HepG2 (cell line): Measurements from ENCODE around the gene TFEB. TPM values are rescaled to one million over a fixed set of nuclear protein-coding genes. Genes with fewer than 3 reads are reported as not detected.

Experiments
- CC2D1A ChIP-seq: sonication (generic); formaldehyde crosslinking; IDR thresholded peaks from 2 replicates; pipeline ENCODE4 v1.8.1; 2023; ENCODE audit warnings: mild to moderate bottlenecking, missing genetic modification reagents
- HNRNPLL ChIP-seq: fragments of 200-400 bp; formaldehyde crosslinking; IDR thresholded peaks from 2 replicates; pipeline ENCODE4 v1.6.1; 2017; ENCODE audit warnings: mild to moderate bottlenecking, low read depth, low read length; ENCODE audit not compliant: poor library complexity, severe bottlenecking
- NFKB2 ChIP-seq: sonication (generic); formaldehyde crosslinking; IDR thresholded peaks from 2 replicates; pipeline ENCODE4 v1.4.0; 2020; ENCODE audit warnings: missing genetic modification reagents, borderline replicate concordance
- PCBP1 ChIP-seq: fragments of 200-400 bp; formaldehyde crosslinking; IDR thresholded peaks from 2 replicates; pipeline ENCODE4 v1.6.1; 2017; ENCODE audit warnings: mild to moderate bottlenecking, low read depth, low read length, borderline replicate concordance
- POLR2A ChIP-seq, 2 experiments: IDR thresholded peaks; 2 replicates each; pipeline ENCODE4 v1.6.1; 2011; ENCODE audit warnings: low read depth in 2 of 2, low read length in 2 of 2, mild to moderate bottlenecking in 1 of 2, moderate library complexity in 1 of 2; ENCODE audit not compliant: insufficient read depth in 1 of 2
- POLR2AphosphoS5 ChIP-seq: IDR thresholded peaks from 2 replicates; pipeline ENCODE4 v1.6.1; 2012; ENCODE audit warnings: low read depth, low read length
- RCOR2 ChIP-seq: IDR thresholded peaks from 2 replicates; pipeline ENCODE4 v1.6.1; 2016; ENCODE audit warnings: missing biosample characterization, missing genetic modification reagents
- SMARCE1 ChIP-seq: fragments of 450-650 bp; IDR thresholded peaks from 2 replicates; pipeline ENCODE4 v1.6.1; 2017; ENCODE audit warnings: borderline replicate concordance
- SOX13 ChIP-seq, 3 experiments: fragments of 450-650 bp in 1 of 3; sonication (generic) in 1 of 3; formaldehyde crosslinking in 1 of 3; IDR thresholded peaks in 2 of 3; conservative IDR thresholded peaks in 1 of 3; 2 replicates each; pipeline versions ENCODE4 v1.5.0 to v1.6.1; 2016 to 2020; ENCODE audit warnings: antibody characterized with exemption in 1 of 3, mild to moderate bottlenecking in 1 of 3, missing compliant biosample characterization in 1 of 3, missing genetic modification reagents in 1 of 3, moderate library complexity in 1 of 3
- TGIF2 ChIP-seq: IDR thresholded peaks from 2 replicates; pipeline ENCODE4 v1.6.1; 2016; ENCODE audit warnings: control low read depth, missing compliant biosample characterization
- TSC22D2 ChIP-seq: sonication (generic); formaldehyde crosslinking; IDR thresholded peaks from 2 replicates; pipeline ENCODE4 v1.5.1; 2020; ENCODE audit warnings: missing genetic modification reagents, mild to moderate bottlenecking, borderline replicate concordance
- ZFAT ChIP-seq: sonication (generic); formaldehyde crosslinking; conservative IDR thresholded peaks from 2 replicates; pipeline ENCODE4 v1.8.1; 2023; ENCODE audit warnings: missing genetic modification reagents, inconsistent platforms
- ZFP62 ChIP-seq: sonication (generic); formaldehyde crosslinking; IDR thresholded peaks from 2 replicates; pipeline ENCODE4 v1.4.0; 2020; ENCODE audit warnings: missing genetic modification reagents
- ZNF230 ChIP-seq: sonication (generic); formaldehyde crosslinking; IDR thresholded peaks from 2 replicates; pipeline ENCODE4 v1.4.0; 2020; ENCODE audit warnings: mild to moderate bottlenecking, missing genetic modification reagents
- ZNF33B ChIP-seq: sonication (generic); formaldehyde crosslinking; IDR thresholded peaks from 2 replicates; pipeline ENCODE4 v1.5.1; 2020; ENCODE audit warnings: mild to moderate bottlenecking, missing genetic modification reagents
- ZNF350 ChIP-seq: sonication (generic); formaldehyde crosslinking; IDR thresholded peaks from 2 replicates; pipeline ENCODE4 v1.4.0; 2020; ENCODE audit warnings: mild to moderate bottlenecking, low read depth, missing genetic modification reagents, borderline replicate concordance
- ZNF552 ChIP-seq: sonication (generic); formaldehyde crosslinking; IDR thresholded peaks from 2 replicates; pipeline ENCODE4 v1.9.0; 2022; ENCODE audit warnings: missing genetic modification reagents, mild to moderate bottlenecking, borderline replicate concordance
- ZNF567 ChIP-seq: sonication (generic); formaldehyde crosslinking; IDR thresholded peaks from 2 replicates; pipeline ENCODE4 v1.8.1; 2023; ENCODE audit warnings: mild to moderate bottlenecking, missing genetic modification reagents, borderline replicate concordance
- ZNF644 ChIP-seq: IDR thresholded peaks from 2 replicates; pipeline ENCODE4 v1.6.1; 2016; ENCODE audit warnings: low read depth
- polyA plus RNA-seq, 8 experiments: library from polyadenylated mRNA; depleted of rRNA in 3 of 8; stranded (reverse) in 7 of 8; unstranded in 1 of 8; fragments of >200 nt; fragmentation: Illumina TruSeq in 4 of 8; extraction: Trizol in 4 of 8; gene quantifications; 2 replicates each; pipeline versions ENCODE4 v1.2.1 to v1.2.3, GENCODE V29; 2011 to 2016; ENCODE audit warnings: low read depth in 4 of 8, missing spikeins in 1 of 8, mixed read lengths in 1 of 8; ENCODE audit not compliant: insufficient read depth in 1 of 8
- total RNA-seq, 5 experiments: library from RNA; depleted of rRNA; stranded (reverse); fragments of >200 nt; fragmentation: Illumina TruSeq; extraction: Trizol; gene quantifications; 2 replicates each; pipeline ENCODE4 v1.2.3, GENCODE V29; 2016; ENCODE audit warnings: low read depth in 1 of 5
- TF ChIP-seq, protein P1 (sequence below): sonication (generic); formaldehyde crosslinking; IDR thresholded peaks from 2 replicates; pipeline ENCODE4 v1.4.0; 2020; ENCODE audit warnings: low read depth, mild to moderate bottlenecking, missing genetic modification reagents
- TF ChIP-seq, protein P2 (sequence below): sonication (generic); formaldehyde crosslinking; conservative IDR thresholded peaks from 2 replicates; pipeline ENCODE4 v1.4.0; 2020; ENCODE audit warnings: missing genetic modification reagents
- TF ChIP-seq, protein P3 (sequence below): sonication (generic); formaldehyde crosslinking; IDR thresholded peaks from 2 replicates; pipeline ENCODE4 v1.8.0; 2022; ENCODE audit warnings: mild to moderate bottlenecking, missing genetic modification reagents, moderate library complexity
- TF ChIP-seq, protein P4 (sequence below), 2 experiments: sonication (generic) in 1 of 2; formaldehyde crosslinking in 1 of 2; IDR thresholded peaks; 2 replicates each; pipeline versions ENCODE4 v1.4.0 to v1.6.1; 2016 to 2020; ENCODE audit warnings: borderline replicate concordance in 1 of 2, low read depth in 1 of 2, mild to moderate bottlenecking in 1 of 2, missing genetic modification reagents in 1 of 2

TFEB gene
- total and polyA plus RNA-seq, 2 of the 13 experiments (the other 11 are each of a cell fraction or from before 2014, with no cell fraction given) = 13.3 to 18.7 TPM

DNA sequence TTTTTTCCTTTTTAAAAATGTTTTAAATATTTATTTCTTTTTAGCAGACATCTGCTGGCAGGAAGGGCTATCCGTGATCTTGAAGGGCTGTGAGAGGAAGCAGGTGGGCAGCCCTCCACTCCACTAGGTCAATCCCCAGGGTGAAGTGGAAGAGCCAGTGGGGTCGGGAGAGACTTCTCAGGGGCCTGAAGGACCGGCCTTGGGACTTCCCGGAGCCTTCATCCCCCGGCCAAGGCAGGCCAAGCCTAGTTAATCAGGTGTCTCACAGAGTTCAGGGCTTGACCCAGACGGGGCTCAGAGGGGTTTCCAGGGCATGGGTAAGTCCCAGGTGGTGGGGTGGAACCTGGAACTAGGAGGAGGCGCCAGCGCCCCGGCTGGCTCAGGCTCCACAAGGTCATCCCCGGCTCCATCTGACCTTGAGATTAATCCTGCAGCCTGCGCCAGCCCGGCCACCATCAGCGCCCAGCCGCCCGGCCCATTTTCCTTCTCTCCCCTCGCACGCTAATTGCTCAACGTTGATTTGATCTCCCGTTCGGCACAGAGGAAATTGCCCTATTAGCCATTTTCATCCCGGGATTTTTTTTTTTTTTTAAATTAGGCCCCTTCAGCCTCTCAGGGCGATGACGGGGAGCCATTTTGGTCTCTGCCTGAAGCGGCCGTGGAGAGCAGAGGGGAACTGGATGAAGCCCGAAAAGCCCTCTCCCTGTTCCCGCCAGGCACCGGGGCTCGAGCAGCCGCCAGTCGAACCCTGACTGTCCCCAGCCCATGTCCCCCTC lies 52.7 kb downstream of the TFEB start (continued):
- TF ChIP-seq ZFP62 (CRISPR knock-in tag) (no peak), ZNF644 (CRISPR knock-in tag) (no peak), PCBP1 (no peak), ZNF552 (no peak), ZNF567 (CRISPR knock-in tag) (no peak), ZNF350 (no peak), SMARCE1 (no peak), TGIF2 (CRISPR knock-in tag) (no peak), POLR2A (IDR thresholded peaks at IDR 0.05; ENCODE audit: insufficient read depth in 1 of 2, low read depth in 2 of 2, low read length in 2 of 2) (no peak), CC2D1A (CRISPR knock-in tag) (no peak), HNRNPLL (peak; percentile 4), TSC22D2 (no peak), RCOR2 (CRISPR knock-in tag) (no peak), POLR2AphosphoS5 (no peak), ZFAT (CRISPR knock-in tag) (no peak), NFKB2 (0 out of 2 replicates have a peak, but pooled peaks have one; percentile 8), ZNF230 (CRISPR knock-in tag) (no peak), SOX13 (IDR thresholded peaks at IDR 0.05) (no peak), SOX13 (CRISPR knock-in tag; conservative IDR thresholded peaks at IDR 0.05 in 1 of 2, IDR thresholded peaks at IDR 0.05 in 1 of 2) (no peak), ZNF33B (CRISPR knock-in tag) (no peak)
- TF ChIP-seq, protein P1, sequence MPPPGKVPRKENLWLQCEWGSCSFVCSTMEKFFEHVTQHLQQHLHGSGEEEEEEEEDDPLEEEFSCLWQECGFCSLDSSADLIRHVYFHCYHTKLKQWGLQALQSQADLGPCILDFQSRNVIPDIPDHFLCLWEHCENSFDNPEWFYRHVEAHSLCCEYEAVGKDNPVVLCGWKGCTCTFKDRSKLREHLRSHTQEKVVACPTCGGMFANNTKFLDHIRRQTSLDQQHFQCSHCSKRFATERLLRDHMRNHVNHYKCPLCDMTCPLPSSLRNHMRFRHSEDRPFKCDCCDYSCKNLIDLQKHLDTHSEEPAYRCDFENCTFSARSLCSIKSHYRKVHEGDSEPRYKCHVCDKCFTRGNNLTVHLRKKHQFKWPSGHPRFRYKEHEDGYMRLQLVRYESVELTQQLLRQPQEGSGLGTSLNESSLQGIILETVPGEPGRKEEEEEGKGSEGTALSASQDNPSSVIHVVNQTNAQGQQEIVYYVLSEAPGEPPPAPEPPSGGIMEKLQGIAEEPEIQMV = no peak
- TF ChIP-seq, protein P2, sequence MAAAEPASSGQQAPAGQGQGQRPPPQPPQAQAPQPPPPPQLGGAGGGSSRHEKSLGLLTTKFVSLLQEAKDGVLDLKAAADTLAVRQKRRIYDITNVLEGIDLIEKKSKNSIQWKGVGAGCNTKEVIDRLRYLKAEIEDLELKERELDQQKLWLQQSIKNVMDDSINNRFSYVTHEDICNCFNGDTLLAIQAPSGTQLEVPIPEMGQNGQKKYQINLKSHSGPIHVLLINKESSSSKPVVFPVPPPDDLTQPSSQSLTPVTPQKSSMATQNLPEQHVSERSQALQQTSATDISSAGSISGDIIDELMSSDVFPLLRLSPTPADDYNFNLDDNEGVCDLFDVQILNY (CRISPR knock-in tag) = no peak
- TF ChIP-seq, protein P3, sequence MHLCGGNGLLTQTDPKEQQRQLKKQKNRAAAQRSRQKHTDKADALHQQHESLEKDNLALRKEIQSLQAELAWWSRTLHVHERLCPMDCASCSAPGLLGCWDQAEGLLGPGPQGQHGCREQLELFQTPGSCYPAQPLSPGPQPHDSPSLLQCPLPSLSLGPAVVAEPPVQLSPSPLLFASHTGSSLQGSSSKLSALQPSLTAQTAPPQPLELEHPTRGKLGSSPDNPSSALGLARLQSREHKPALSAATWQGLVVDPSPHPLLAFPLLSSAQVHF (CRISPR knock-in tag) = no peak
- TF ChIP-seq, protein P4, sequence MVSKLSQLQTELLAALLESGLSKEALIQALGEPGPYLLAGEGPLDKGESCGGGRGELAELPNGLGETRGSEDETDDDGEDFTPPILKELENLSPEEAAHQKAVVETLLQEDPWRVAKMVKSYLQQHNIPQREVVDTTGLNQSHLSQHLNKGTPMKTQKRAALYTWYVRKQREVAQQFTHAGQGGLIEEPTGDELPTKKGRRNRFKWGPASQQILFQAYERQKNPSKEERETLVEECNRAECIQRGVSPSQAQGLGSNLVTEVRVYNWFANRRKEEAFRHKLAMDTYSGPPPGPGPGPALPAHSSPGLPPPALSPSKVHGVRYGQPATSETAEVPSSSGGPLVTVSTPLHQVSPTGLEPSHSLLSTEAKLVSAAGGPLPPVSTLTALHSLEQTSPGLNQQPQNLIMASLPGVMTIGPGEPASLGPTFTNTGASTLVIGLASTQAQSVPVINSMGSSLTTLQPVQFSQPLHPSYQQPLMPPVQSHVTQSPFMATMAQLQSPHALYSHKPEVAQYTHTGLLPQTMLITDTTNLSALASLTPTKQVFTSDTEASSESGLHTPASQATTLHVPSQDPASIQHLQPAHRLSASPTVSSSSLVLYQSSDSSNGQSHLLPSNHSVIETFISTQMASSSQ (IDR thresholded peaks at IDR 0.05; ENCODE audit: low read depth) = no peak
- TF ChIP-seq, protein P4 (CRISPR knock-in tag; IDR thresholded peaks at IDR 0.05; ENCODE audit: borderline replicate concordance) = no peak
